ENCODE measurements around the gene EEF1A2.

EEF1A2 gene

GRCh38 chr20:63538204-63539091 lies 39.6 kb upstream of the EEF1A2 start:
- Histone ChIP-seq H3K4me2 (peak overlapping the region; percentile 17; the same call in 1 of the 2 replicates), H3K36me3 (ENCODE audit: insufficient read depth) (no peaks in the 10 kb centered on the region), H3K27ac (no peak overlapping the region), H3K27me3 (ENCODE audit: insufficient read depth, low read depth) (peaks cover 53% of the 10 kb centered on the region), H3K9ac (no peak overlapping the region; the same call in 1 of the 2 replicates), H4K20me1 (ENCODE audit: insufficient read depth) (no peaks in the 10 kb centered on the region), H3K79me2 (ENCODE audit: insufficient read depth, low read depth) (no peaks in the 10 kb centered on the region), H3K4me1 (ENCODE audit: low read depth, poor library complexity, severe bottlenecking) (peaks cover 10% of the 10 kb centered on the region), H2AFZ (ENCODE audit: low read depth) (peak overlapping the region; percentile 93; the same call in 1 of the 2 replicates), H3K4me3 (IDR thresholded peaks at IDR 0.05; ENCODE audit: insufficient read depth, low read depth, low read length) (no peak overlapping the region)
- TF ChIP-seq CTCF (conservative IDR thresholded peaks at IDR 0.05; ENCODE audit: low read depth, low read length): peak; percentile 30

- no peak overlapping the region; the same call in 1 of the 2 replicates for H3K9ac ChIP-seq
- no peaks in the 10 kb centered on the region for H3K36me3 ChIP-seq (ENCODE audit: insufficient read depth)
- peak; percentile 82 for TF ChIP-seq CTCF (conservative IDR thresholded peaks at IDR 0.05; ENCODE audit: low read depth, low read length)
- H3K27ac ChIP-seq: no peak overlapping the region
- peaks cover 10% of the 10 kb centered on the region for H3K4me1 ChIP-seq (ENCODE audit: low read depth, poor library complexity, severe bottlenecking)
- H4K20me1 ChIP-seq (ENCODE audit: insufficient read depth): no peaks in the 10 kb centered on the region
- H3K79me2 ChIP-seq (ENCODE audit: insufficient read depth, low read depth): no peaks in the 10 kb centered on the region
- peak overlapping the region; percentile 93 for H2AFZ ChIP-seq (ENCODE audit: low read depth)
- no peak overlapping the region for H3K4me3 ChIP-seq (IDR thresholded peaks at IDR 0.05; ENCODE audit: insufficient read depth, low read depth, low read length)
- peak overlapping the region; percentile 62 for H3K4me2 ChIP-seq
- peaks cover 53% of the 10 kb centered on the region for H3K27me3 ChIP-seq (ENCODE audit: insufficient read depth, low read depth)
Observed at GRCh38 chr20:63537525-63538203, 38.8 kb upstream of the EEF1A2 start.

- H3K79me2 ChIP-seq (ENCODE audit: insufficient read depth, low read depth): no peaks in the 10 kb centered on the region
- H3K4me1 ChIP-seq (ENCODE audit: low read depth, poor library complexity, severe bottlenecking): peaks cover 10% of the 10 kb centered on the region
- H3K9ac ChIP-seq: no peak within 1 kb of the TSS; the same call in 1 of the 2 replicates
- H4K20me1 ChIP-seq (ENCODE audit: insufficient read depth): no peaks in the 10 kb centered on the region
- no peaks in the 10 kb centered on the region for H3K36me3 ChIP-seq (ENCODE audit: insufficient read depth)
- H3K27ac ChIP-seq: no peak within 1 kb of the TSS
- H3K27me3 ChIP-seq (ENCODE audit: insufficient read depth, low read depth): peaks cover 55% of the 10 kb centered on the region
- no peak within 1 kb of the TSS for H3K4me3 ChIP-seq (IDR thresholded peaks at IDR 0.05; ENCODE audit: insufficient read depth, low read depth, low read length)
- TF ChIP-seq CTCF (conservative IDR thresholded peaks at IDR 0.05; ENCODE audit: low read depth, low read length): no peak
- peak within 1 kb of the TSS; percentile 93 for H2AFZ ChIP-seq (ENCODE audit: low read depth)
- peak within 1 kb of the TSS; percentile 62 for H3K4me2 ChIP-seq
Observed at GRCh38 chr20:63536997-63537524, 38.2 kb upstream of the EEF1A2 start, which contains the start of gene PTK6. PTK6 (minus strand) TSS chr20:63537376; CDS start chr20:63537314, 62 bp downstream.

- no peak for TF ChIP-seq CTCF (conservative IDR thresholded peaks at IDR 0.05; ENCODE audit: low read depth, low read length)
- Histone ChIP-seq H4K20me1 (ENCODE audit: insufficient read depth) (no peaks in the 10 kb centered on the region), H3K9ac (no peak overlapping the region), H3K27me3 (ENCODE audit: insufficient read depth, low read depth) (peaks cover 55% of the 10 kb centered on the region), H3K36me3 (ENCODE audit: insufficient read depth) (no peaks in the 10 kb centered on the region), H3K4me2 (no peak overlapping the region), H3K4me1 (ENCODE audit: low read depth, poor library complexity, severe bottlenecking) (peaks cover 10% of the 10 kb centered on the region), H3K79me2 (ENCODE audit: insufficient read depth, low read depth) (no peaks in the 10 kb centered on the region), H3K27ac (no peak overlapping the region), H3K4me3 (IDR thresholded peaks at IDR 0.05; ENCODE audit: insufficient read depth, low read depth, low read length) (no peak overlapping the region), H2AFZ (ENCODE audit: low read depth) (no peak overlapping the region)
Observed at GRCh38 chr20:63536241-63536977, 37.5 kb upstream of the EEF1A2 start.

Measured in KMS-11 (cell line).